Measurements from ENCODE around the gene BANP. TPM values are rescaled to one million over a fixed set of nuclear protein-coding genes. Genes with fewer than 3 reads are reported as not detected.

The BANP gene
- total and polyA plus RNA-seq, 2 donors from 2014 or later = 12.4 to 26.3 TPM

DNA sequence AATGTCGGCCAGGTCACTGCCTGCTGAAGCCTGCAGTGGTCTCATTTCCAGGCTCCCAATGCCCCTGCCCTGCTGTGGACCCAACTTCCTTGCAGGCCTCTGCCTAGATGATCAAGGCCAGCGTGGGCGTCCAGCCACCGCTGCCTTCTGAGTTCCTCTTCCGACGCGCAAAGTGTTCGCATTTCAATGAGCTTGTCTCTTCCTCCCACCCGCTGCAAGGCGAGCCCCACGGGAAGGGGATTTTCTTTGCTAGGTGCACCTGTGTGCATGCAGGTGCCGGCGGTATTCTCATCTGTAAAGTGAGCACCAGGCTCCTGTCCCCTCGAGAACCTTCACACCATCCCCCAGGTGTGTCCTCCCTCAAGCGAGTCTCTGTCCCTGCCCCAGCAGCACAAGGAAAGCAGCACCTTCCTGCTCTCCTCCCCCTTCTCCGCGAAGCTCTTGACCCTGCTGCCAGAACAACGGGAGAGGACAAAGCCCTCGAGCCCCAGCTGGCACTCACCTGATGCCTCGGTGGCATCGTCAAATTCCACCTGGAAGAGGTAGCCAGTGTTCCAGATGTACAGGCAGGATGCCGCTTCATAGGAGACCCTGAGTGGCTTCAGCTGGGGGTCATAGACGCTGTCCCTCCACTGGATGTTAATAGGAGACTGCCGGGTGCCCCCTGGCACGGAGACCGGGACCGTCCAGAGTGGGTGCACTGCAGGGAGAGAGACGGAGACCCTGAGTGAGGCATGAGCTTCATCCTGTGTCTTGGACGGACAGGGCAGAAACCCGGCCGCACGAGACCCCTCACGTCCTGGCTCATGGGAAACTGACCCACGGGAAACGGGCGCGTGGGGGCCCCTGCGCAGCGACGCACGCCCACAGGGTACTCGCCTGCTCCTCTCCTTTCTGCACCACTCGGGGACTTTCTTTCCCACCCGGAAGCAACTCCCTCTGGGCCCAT lies 24.7 kb upstream of the BANP start:
- Histone ChIP-seq H3K9ac (ENCODE audit: low read length in 3 of 3) (no peak overlapping the region), H3K27me3 (ENCODE audit: control insufficient read depth, insufficient read depth, low read length) (no peaks in the 10 kb centered on the region), H3K4me1 (ENCODE audit: control insufficient read depth in 2 of 3, insufficient read depth in 2 of 3, low read depth in 1 of 3, low read length in 3 of 3) (peaks cover 3 to 30% (median 13%) of the 10 kb centered on the region in 3 donors), H3K9me3 (ENCODE audit: control insufficient read depth in 2 of 3, insufficient read depth in 1 of 3, low read length in 3 of 3) (no peaks in the 10 kb centered on the region), H3K27ac (ENCODE audit: low read depth in 2 of 2, low read length in 2 of 2) (no peak overlapping the region), H3K36me3 (ENCODE audit: control insufficient read depth in 2 of 3, insufficient read depth in 3 of 3, low read length in 3 of 3) (no peaks in the 10 kb centered on the region), H3K4me3 (ENCODE audit: low read length in 3 of 3) (no peak overlapping the region)
- intact Hi-C loops (cut with DNase I) = no loop called here
- FAIRE-seq = no peak
- TF ChIP-seq, protein P1, sequence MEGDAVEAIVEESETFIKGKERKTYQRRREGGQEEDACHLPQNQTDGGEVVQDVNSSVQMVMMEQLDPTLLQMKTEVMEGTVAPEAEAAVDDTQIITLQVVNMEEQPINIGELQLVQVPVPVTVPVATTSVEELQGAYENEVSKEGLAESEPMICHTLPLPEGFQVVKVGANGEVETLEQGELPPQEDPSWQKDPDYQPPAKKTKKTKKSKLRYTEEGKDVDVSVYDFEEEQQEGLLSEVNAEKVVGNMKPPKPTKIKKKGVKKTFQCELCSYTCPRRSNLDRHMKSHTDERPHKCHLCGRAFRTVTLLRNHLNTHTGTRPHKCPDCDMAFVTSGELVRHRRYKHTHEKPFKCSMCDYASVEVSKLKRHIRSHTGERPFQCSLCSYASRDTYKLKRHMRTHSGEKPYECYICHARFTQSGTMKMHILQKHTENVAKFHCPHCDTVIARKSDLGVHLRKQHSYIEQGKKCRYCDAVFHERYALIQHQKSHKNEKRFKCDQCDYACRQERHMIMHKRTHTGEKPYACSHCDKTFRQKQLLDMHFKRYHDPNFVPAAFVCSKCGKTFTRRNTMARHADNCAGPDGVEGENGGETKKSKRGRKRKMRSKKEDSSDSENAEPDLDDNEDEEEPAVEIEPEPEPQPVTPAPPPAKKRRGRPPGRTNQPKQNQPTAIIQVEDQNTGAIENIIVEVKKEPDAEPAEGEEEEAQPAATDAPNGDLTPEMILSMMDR (IDR thresholded peaks at IDR 0.05; ENCODE audit: borderline replicate concordance, extremely low read depth, insufficient read depth) = no peak
- no peak for DNase-seq

DNA sequence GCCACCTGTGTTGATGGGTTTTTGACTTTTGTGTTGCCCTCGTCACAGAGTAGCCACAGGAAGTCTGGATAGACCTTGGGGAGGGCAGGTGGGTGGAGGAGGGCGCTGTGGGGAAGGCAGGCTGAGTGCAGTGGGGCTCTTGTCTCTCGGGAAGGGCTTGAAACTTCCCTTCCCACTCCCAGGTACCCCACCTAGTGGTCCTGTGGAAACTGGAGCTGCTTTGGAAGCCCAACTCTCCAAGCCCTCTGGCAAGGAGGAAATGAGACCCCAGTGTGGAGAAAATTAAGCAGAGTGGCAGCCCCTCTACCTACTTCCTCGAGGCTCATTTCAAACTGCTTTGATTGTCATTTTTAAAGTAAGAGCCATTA lies 24.1 kb upstream of the BANP start:
- Histone ChIP-seq H3K27me3 (ENCODE audit: control insufficient read depth, insufficient read depth, low read length) (no peaks in the 10 kb centered on the region), H3K36me3 (ENCODE audit: control insufficient read depth in 2 of 3, insufficient read depth in 3 of 3, low read length in 3 of 3) (no peaks in the 10 kb centered on the region), H3K4me3 (ENCODE audit: low read length in 3 of 3) (no peak overlapping the region), H3K27ac (ENCODE audit: low read depth in 2 of 2, low read length in 2 of 2) (no peak overlapping the region), H3K9ac (ENCODE audit: low read length in 3 of 3) (no peak overlapping the region), H3K9me3 (ENCODE audit: control insufficient read depth in 2 of 3, insufficient read depth in 1 of 3, low read length in 3 of 3) (no peaks in the 10 kb centered on the region), H3K4me1 (ENCODE audit: control insufficient read depth in 2 of 3, insufficient read depth in 2 of 3, low read depth in 1 of 3, low read length in 3 of 3) (peaks cover 3 to 28% (median 13%) of the 10 kb centered on the region in 3 donors)
- no peak for DNase-seq
- no peak for FAIRE-seq
- intact Hi-C loops (cut with DNase I) = no loop called here
- TF ChIP-seq, protein P1 (IDR thresholded peaks at IDR 0.05; ENCODE audit: borderline replicate concordance, extremely low read depth, insufficient read depth) = no peak

DNA sequence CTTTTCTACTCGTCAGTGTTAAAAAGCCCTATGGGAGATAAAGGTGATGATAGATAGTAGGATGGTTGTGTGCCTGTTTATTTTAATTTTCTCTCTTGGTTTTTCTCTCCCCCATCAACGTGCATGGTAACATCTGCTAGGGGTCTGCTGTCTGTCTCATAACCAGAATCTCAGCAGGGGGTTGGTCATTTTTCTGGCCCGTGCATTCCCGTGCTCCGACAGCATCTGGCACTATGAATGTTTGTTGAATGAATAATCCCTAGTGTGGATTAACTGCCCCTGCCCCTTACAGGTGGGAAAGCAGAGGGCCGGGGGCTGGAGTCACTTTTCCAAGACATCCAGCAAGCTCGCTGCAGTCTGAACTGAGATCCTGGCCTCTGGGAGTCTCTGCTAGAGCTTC lies 21.2 kb upstream of the BANP start:
- no peak overlapping the region for H3K9ac ChIP-seq (ENCODE audit: low read length in 3 of 3)
- no peak for FAIRE-seq
- no peak for DNase-seq
- TF ChIP-seq, protein P1 (IDR thresholded peaks at IDR 0.05; ENCODE audit: borderline replicate concordance, extremely low read depth, insufficient read depth) = no peak
- H3K27me3 ChIP-seq (ENCODE audit: control insufficient read depth, insufficient read depth, low read length) = no peaks in the 10 kb centered on the region
- no peaks in the 10 kb centered on the region for H3K36me3 ChIP-seq (ENCODE audit: control insufficient read depth in 2 of 3, insufficient read depth in 3 of 3, low read length in 3 of 3)
- no peaks in the 10 kb centered on the region for H3K9me3 ChIP-seq (ENCODE audit: control insufficient read depth in 2 of 3, insufficient read depth in 1 of 3, low read length in 3 of 3)
- peaks cover 0 to 8% (median 3%) of the 10 kb centered on the region in 3 donors for H3K4me1 ChIP-seq (ENCODE audit: control insufficient read depth in 2 of 3, insufficient read depth in 2 of 3, low read depth in 1 of 3, low read length in 3 of 3)
- intact Hi-C loops (cut with DNase I) = no loop called here
- no peak overlapping the region for H3K4me3 ChIP-seq (ENCODE audit: low read length in 3 of 3)
- no peak overlapping the region for H3K27ac ChIP-seq (ENCODE audit: low read depth in 2 of 2, low read length in 2 of 2)

Measured in kidney (tissue), 14 donors.